Gastrocnemius medialis (tissue), 4 donors: ENCODE data around the gene TSHR.

ENCODE experiments used
- CTCF ChIP-seq, 5 experiments: fragments of 450-650 bp in 3 of 5; fragments of 200-600 bp in 2 of 5; sonication (generic) in 2 of 5; IDR thresholded peaks in 4 of 5; conservative IDR thresholded peaks in 1 of 5; 1 replicate in 4 of 5; 2 replicates in 1 of 5; pipeline ENCODE4 v1.5.1; 2016 to 2019; ENCODE audit warnings: antibody characterized with exemption in 5 of 5, mild to moderate bottlenecking in 3 of 5, moderate library complexity in 3 of 5
- POLR2A ChIP-seq, 2 donors: fragments of 450-650 bp; IDR thresholded peaks; one replicate each; pipeline ENCODE4 v1.6.1; 2017; ENCODE audit warnings: antibody characterized with exemption in 2 of 2, mild to moderate bottlenecking in 2 of 2, moderate library complexity in 2 of 2

- TF ChIP-seq CTCF (IDR thresholded peaks at IDR 0.05 in 4 of 5, conservative IDR thresholded peaks at IDR 0.05 in 1 of 5): no peak
- TF ChIP-seq POLR2A (IDR thresholded peaks at IDR 0.05): no peak
Observed at GRCh38 chr14:80946797-80947196, 8.6 kb upstream of the TSHR start.
